NB4 (cell line): ENCODE results near the gene CFAP57.

Experiments used
- CTCF ChIP-seq: IDR thresholded peaks from one replicate; pipeline ENCODE4 v1.5.1; 2012; ENCODE audit warnings: low read depth, low read length
- MAX ChIP-seq: IDR thresholded peaks from 2 replicates; pipeline ENCODE4 v1.6.1; 2011; ENCODE audit warnings: low read depth, low read length
- POLR2A ChIP-seq: IDR thresholded peaks from 2 replicates; pipeline ENCODE4 v1.6.1; 2011; ENCODE audit warnings: mild to moderate bottlenecking; ENCODE audit not compliant: insufficient read length; ENCODE audit errors: extremely low read depth

GRCh38 chr1:43280692-43281091, 108.6 kb downstream of the CFAP57 start:
- TF ChIP-seq CTCF = no peak
- no peak for TF ChIP-seq MAX
- no peak for TF ChIP-seq POLR2A
